Epithelial cell of proximal tubule (primary cell): ENCODE results near the gene MYO1D. TPM values are rescaled to one million over a fixed set of nuclear protein-coding genes. Genes with fewer than 3 reads are reported as not detected.

Source experiments
- DNase-seq: peaks from one replicate; pipeline ENCODE4 v3.0.0-alpha.2; 2011; ENCODE audit warnings: low read depth
- H3K4me3 ChIP-seq: 2 replicates; pipeline ENCODE4 v1.5.1; 2011; ENCODE audit warnings: low read depth, mild to moderate bottlenecking, low read length
- total RNA-seq: library from RNA; depleted of rRNA; stranded (reverse); fragments of >200 nt; gene quantifications from 2 replicates; pipeline ENCODE4 v1.2.3, GENCODE V29; 2015
- TF ChIP-seq, protein P1 (sequence below): conservative IDR thresholded peaks from 2 replicates; pipeline ENCODE4 v1.5.1; 2012; ENCODE audit warnings: low read depth, mild to moderate bottlenecking, low read length

MYO1D gene
- total RNA-seq, 1 donor from 2014 or later, result 54.4 TPM

DNA sequence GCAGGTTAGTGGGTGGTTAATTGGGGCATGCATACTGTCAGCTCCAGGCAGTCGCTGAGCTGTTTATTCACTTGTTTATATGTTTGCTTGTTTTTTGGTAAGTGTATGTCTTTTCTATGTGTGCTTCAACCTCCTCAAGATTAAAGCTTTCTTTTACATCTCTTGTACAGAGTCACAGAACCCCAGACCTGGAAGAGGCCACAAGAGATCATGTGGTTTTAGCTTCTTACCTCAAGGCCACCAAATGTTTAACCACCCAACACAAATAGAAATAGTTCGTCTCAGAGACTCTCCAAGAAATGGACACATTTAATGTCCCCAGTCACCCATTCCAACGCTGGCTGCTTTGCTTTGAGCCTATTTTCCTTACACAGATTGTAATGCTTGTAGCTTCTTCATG is 39.2 kb upstream of the MYO1D start:
- TF ChIP-seq, protein P1, sequence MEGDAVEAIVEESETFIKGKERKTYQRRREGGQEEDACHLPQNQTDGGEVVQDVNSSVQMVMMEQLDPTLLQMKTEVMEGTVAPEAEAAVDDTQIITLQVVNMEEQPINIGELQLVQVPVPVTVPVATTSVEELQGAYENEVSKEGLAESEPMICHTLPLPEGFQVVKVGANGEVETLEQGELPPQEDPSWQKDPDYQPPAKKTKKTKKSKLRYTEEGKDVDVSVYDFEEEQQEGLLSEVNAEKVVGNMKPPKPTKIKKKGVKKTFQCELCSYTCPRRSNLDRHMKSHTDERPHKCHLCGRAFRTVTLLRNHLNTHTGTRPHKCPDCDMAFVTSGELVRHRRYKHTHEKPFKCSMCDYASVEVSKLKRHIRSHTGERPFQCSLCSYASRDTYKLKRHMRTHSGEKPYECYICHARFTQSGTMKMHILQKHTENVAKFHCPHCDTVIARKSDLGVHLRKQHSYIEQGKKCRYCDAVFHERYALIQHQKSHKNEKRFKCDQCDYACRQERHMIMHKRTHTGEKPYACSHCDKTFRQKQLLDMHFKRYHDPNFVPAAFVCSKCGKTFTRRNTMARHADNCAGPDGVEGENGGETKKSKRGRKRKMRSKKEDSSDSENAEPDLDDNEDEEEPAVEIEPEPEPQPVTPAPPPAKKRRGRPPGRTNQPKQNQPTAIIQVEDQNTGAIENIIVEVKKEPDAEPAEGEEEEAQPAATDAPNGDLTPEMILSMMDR, result no peak
- H3K4me3 ChIP-seq, result no peak overlapping the region
- no peak for DNase-seq

DNA sequence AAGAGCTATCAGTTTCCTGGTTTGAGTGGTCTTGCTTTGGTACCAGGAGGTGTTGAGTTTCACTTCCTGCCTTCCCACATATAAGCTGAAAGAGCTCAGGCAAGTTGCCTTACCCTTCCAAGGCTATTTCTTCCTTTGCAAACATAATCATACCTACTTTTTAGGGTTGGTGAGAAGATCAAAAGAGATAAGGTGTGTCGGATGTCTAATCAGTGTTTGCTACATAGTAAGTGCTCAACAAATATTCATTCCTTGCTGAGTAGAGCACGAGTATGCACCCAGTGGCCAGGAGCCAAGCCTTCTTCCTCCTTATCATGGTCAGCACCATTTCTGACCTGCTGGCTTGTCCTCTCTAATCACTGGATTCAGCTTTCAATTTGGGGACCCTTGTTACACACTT is 38.3 kb upstream of the MYO1D start:
- H3K4me3 ChIP-seq, result no peak overlapping the region
- TF ChIP-seq, protein P1, result no peak
- DNase-seq, result no peak

DNA sequence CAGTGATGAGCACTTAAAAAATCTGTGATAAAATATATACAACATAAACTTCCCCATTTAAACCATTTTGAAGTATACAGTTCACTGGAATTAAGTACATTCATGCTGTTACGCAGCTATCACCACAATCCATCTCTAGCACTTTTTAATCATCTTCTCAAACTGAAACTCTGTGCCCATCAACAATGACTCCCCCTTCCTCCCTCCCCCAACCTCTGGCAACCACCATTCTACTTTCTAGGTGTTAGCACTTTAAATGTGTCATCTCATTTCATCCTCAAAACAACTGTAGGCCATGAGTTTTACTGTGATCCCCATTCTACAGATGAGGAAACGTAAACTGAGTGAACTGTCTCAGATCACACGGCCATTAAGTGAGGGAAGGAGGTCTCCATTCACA is 37.3 kb upstream of the MYO1D start:
- TF ChIP-seq, protein P1, result no peak
- no peak for DNase-seq
- no peak overlapping the region for H3K4me3 ChIP-seq

DNA sequence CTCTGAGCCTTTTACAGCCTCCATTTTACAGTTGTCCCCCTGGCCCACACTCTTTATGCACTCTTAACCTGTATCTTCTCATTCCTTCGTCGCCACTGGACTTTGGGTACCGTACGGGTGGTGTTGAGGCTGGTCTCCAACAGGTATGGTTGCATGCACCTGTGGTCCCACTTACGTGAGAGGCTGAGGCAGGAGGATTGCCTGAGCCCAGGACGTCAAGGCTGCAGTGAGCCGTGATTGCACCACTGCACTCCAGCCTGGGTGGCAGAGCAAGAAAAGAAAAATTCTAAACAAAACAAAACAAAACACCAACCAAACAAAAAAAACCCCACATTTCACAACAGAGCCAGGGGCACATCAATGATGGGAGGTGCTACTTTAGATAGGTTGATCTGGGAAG is 36.7 kb upstream of the MYO1D start:
- TF ChIP-seq, protein P1, result no peak
- DNase-seq, result no peak
- H3K4me3 ChIP-seq, result no peak overlapping the region

DNA sequence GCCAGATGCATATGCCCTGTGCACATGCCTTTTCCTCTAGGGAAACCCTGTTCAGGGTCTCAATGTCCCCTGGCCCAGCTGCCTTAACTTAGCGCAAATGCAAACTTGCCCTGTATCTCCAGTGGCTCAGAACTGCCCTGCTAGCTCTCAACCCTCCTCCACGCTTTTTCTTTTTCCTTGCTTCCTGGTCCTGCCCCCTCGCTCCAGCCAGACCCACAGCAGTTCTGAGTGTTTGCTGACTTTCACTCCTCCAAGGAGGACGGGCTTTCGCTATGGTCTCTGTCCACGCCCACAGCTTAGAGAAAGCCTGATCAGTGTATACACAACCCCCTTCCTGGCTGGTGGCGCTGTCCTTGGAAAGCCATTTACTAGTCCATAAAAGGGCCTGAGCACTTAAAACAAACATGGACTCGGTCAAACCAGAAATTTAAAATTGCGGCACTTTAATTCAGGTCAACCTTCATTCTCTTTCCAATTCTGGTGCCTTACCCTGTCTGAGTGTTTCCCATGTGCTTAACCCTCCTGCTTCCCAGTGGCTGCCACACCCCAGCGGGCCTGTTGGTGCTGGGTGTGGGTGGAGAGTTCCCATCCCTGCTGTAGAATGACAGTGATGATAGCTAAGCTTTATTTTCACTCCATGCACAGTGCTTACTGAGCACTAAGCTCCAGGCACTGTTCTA is 35.4 kb upstream of the MYO1D start:
- TF ChIP-seq, protein P1, result no peak
- no peak for DNase-seq
- H3K4me3 ChIP-seq, result no peak overlapping the region

DNA sequence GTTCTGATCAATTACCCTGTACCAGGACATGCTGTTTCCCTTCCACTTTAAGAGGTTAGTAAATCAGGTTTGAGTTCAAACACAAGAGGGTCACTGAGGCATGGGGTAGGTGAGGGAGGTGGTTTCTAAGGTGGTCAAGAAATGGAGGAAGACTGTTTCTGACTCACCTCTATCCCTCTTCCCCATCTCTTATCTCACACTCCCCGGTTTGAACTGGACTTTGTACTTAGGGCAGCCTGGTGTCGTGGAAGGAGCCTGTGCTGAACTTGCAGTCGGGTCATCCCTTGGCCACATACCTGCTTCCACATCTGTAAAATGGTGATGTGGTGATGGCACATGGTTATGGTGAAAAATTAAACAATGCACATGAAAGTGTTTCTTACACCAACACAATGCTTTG is 33.8 kb upstream of the MYO1D start:
- TF ChIP-seq, protein P1, result no peak
- H3K4me3 ChIP-seq, result no peak overlapping the region
- no peak for DNase-seq

DNA sequence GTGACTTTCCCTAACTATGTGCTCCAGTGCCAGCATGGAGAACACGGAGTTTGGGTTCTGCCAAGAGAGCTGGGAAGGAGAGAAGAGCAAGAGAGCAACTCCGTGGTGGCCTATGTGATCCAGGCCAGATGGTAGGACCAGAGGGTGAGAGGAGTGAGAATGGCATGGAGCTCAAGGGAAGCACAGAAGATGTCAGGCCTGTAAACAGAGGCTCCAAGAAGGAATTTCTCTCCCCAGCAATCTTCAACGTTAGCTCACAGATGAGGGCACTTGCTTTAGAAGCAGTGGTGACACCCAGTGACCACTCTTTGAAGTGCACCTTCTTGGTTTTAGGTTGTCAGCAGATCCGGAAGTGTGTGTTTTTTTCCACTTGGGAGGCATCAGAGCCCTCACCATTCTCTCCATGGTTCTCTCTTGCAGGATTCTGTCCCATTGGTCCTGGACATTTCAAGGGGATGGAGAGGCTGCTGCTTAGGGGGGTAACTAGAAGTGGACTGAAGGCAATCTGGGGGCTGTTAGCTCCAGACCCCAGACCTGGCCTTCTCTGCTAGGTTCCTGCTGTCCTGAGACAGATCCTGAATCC is 33.0 kb upstream of the MYO1D start:
- no peak overlapping the region for H3K4me3 ChIP-seq
- TF ChIP-seq, protein P1, result peak; percentile 90
- peak; percentile 58 for DNase-seq
